Liver (tissue), 9 donors: ENCODE measurements around the gene ZC3HAV1. TPM values are rescaled to one million over a fixed set of nuclear protein-coding genes. Genes with fewer than 3 reads are reported as not detected.

ENCODE experiments used
- DNase-seq: peaks from one replicate; pipeline ENCODE4 v3.0.0-alpha.2; 2017; ENCODE audit warnings: low spot score
- H3K27ac ChIP-seq, 2 donors: one replicate each; pipeline ENCODE4 v1.7.0; 2013; ENCODE audit warnings: inconsistent platforms in 2 of 2, low read length in 2 of 2, control low read depth in 1 of 2, low read depth in 1 of 2, mild to moderate bottlenecking in 1 of 2
- H3K27me3 ChIP-seq, 4 donors: one replicate each; pipeline versions ENCODE4 v1.6.1 to v1.7.0; 2013; ENCODE audit warnings: low read length in 3 of 4, inconsistent platforms in 1 of 4, mild to moderate bottlenecking in 1 of 4, moderate library complexity in 1 of 4; ENCODE audit not compliant: control insufficient read depth in 4 of 4, insufficient read depth in 4 of 4
- H3K36me3 ChIP-seq, 4 donors: one replicate each; pipeline versions ENCODE4 v1.6.1 to v1.7.0; 2013; ENCODE audit warnings: low read length in 3 of 4, mild to moderate bottlenecking in 3 of 4, low read depth in 1 of 4, moderate library complexity in 1 of 4; ENCODE audit not compliant: control insufficient read depth in 4 of 4, insufficient read depth in 3 of 4
- H3K4me1 ChIP-seq, 4 donors: one replicate each; pipeline versions ENCODE4 v1.6.1 to v1.7.0; 2013; ENCODE audit warnings: low read length in 3 of 4, mild to moderate bottlenecking in 3 of 4, moderate library complexity in 1 of 4; ENCODE audit not compliant: control insufficient read depth in 4 of 4, insufficient read depth in 4 of 4
- H3K4me3 ChIP-seq, 3 donors: one replicate each; pipeline versions ENCODE4 v1.6.1 to v1.7.0; 2013; ENCODE audit warnings: low read length in 3 of 3, control low read depth in 1 of 3, low read depth in 1 of 3, mild to moderate bottlenecking in 1 of 3
- H3K9ac ChIP-seq, 2 donors: one replicate each; pipeline ENCODE4 v1.7.0; 2013; ENCODE audit warnings: low read length in 2 of 2, mild to moderate bottlenecking in 2 of 2, moderate library complexity in 2 of 2, control low read depth in 1 of 2, low read depth in 1 of 2
- H3K9me3 ChIP-seq, 4 donors: one replicate each; pipeline versions ENCODE4 v1.6.1 to v1.7.0; 2013; ENCODE audit warnings: low read length in 3 of 4; ENCODE audit not compliant: control insufficient read depth in 4 of 4
- EGR1 ChIP-seq, 2 donors: IDR thresholded peaks; 2 replicates each; pipeline ENCODE4 v1.6.1; 2016 to 2018; ENCODE audit warnings: antibody characterized with exemption in 2 of 2, low read depth in 2 of 2
- FOXA1 ChIP-seq: IDR thresholded peaks from 2 replicates; pipeline ENCODE4 v1.6.1; 2016; ENCODE audit warnings: antibody characterized with exemption
- FOXA2 ChIP-seq: IDR thresholded peaks from 2 replicates; pipeline ENCODE4 v1.6.1; 2016; ENCODE audit warnings: antibody characterized with exemption
- GABPA ChIP-seq, 2 donors: IDR thresholded peaks in 1 of 2; conservative IDR thresholded peaks in 1 of 2; 2 replicates each; pipeline ENCODE4 v1.6.1; 2016; ENCODE audit warnings: antibody characterized with exemption in 2 of 2, mild to moderate bottlenecking in 1 of 2, moderate library complexity in 1 of 2
- HNF4A ChIP-seq, 2 donors: conservative IDR thresholded peaks; 2 replicates each; pipeline ENCODE4 v1.6.1; 2016; ENCODE audit warnings: antibody characterized with exemption in 2 of 2, mild to moderate bottlenecking in 2 of 2
- HNF4G ChIP-seq: IDR thresholded peaks from 2 replicates; pipeline ENCODE4 v1.6.1; 2016; ENCODE audit warnings: antibody characterized with exemption
- JUND ChIP-seq, 2 donors: IDR thresholded peaks; 2 replicates each; pipeline ENCODE4 v1.6.1; 2016; ENCODE audit warnings: antibody characterized with exemption in 2 of 2
- MAX ChIP-seq: IDR thresholded peaks from 2 replicates; pipeline ENCODE4 v1.6.1; 2016; ENCODE audit warnings: antibody characterized with exemption
- NR2F2 ChIP-seq: IDR thresholded peaks from 2 replicates; pipeline ENCODE4 v1.6.1; 2016; ENCODE audit warnings: antibody characterized with exemption
- RAD21 ChIP-seq, 2 donors: IDR thresholded peaks; 2 replicates each; pipeline ENCODE4 v1.6.1; 2016; ENCODE audit warnings: antibody characterized with exemption in 2 of 2, mild to moderate bottlenecking in 2 of 2
- REST ChIP-seq: IDR thresholded peaks from 2 replicates; pipeline ENCODE4 v1.6.1; 2016; ENCODE audit warnings: antibody characterized with exemption, mild to moderate bottlenecking
- RXRA ChIP-seq, 2 donors: IDR thresholded peaks; 2 replicates each; pipeline ENCODE4 v1.6.1; 2017 to 2018; ENCODE audit warnings: antibody characterized with exemption in 2 of 2, mild to moderate bottlenecking in 1 of 2
- SP1 ChIP-seq: IDR thresholded peaks from 2 replicates; pipeline ENCODE4 v1.6.1; 2018; ENCODE audit warnings: antibody characterized with exemption, mild to moderate bottlenecking
- TAF1 ChIP-seq: conservative IDR thresholded peaks from 2 replicates; pipeline ENCODE4 v1.6.1; 2016; ENCODE audit warnings: antibody characterized with exemption, mild to moderate bottlenecking
- YY1 ChIP-seq: IDR thresholded peaks from 2 replicates; pipeline ENCODE4 v1.6.1; 2016; ENCODE audit warnings: antibody characterized with exemption, mild to moderate bottlenecking
- WGBS: extraction: QIAGEN DNeasy Blood & Tissue Kit; methylation state at CpG from one replicate; pipeline ENCODE4 v1.1.7; 2013; 5-methylcytosine and 5-hydroxymethylcytosine counted together
- polyA plus RNA-seq, 2 donors: library from polyadenylated mRNA; stranded (reverse) in 1 of 2; unstranded in 1 of 2; fragments of 200-250 nt in 1 of 2; fragments of >200 nt in 1 of 2; fragmentation: Nextera tagmentation in 1 of 2; extraction: Ambion mirVana in 1 of 2; gene quantifications; one replicate each; pipeline versions ENCODE4 v1.2.1 to v1.2.3, GENCODE V29; 2013 to 2015
- total RNA-seq, 2 donors: library from RNA; depleted of rRNA; stranded (reverse); fragments of >200 nt; gene quantifications; one replicate each; pipeline ENCODE4 v1.2.3, GENCODE V29; 2014
- TF ChIP-seq, protein P1 (sequence below): IDR thresholded peaks from 2 replicates; pipeline ENCODE4 v1.6.1; 2016; ENCODE audit warnings: antibody characterized with exemption
- TF ChIP-seq, protein P2 (sequence below): fragments of 150-350 bp; IDR thresholded peaks from 2 replicates; pipeline ENCODE4 v1.5.1; 2017; ENCODE audit warnings: improper control_type of control experiment, low read depth, low read length; ENCODE audit not compliant: missing input control
- TF ChIP-seq, protein P3 (sequence below): IDR thresholded peaks from 2 replicates; pipeline ENCODE4 v1.6.1; 2016; ENCODE audit warnings: antibody characterized with exemption
- donor health status: healthy.
- donor health status: healthy.
- donor health status: healthy.
- donor health status: healthy.
- donor health status: healthy.

Gene ZC3HAV1
- total and polyA plus RNA-seq, 4 donors, result 6.6 to 40.5 (median 16.5) TPM

GRCh38 chr7:139075031-139075652 is 34.4 kb downstream of the ZC3HAV1 start:
- H3K9ac ChIP-seq, result no peak overlapping the region
- TF ChIP-seq HNF4A (conservative IDR thresholded peaks at IDR 0.05) (peak in 1 of 2 donors; percentile 24), FOXA2 (no peak), RXRA (IDR thresholded peaks at IDR 0.05) (peak; percentile 25), JUND (IDR thresholded peaks at IDR 0.05) (no peak), SP1 (peak; percentile 29), RAD21 (IDR thresholded peaks at IDR 0.05) (peak; percentile 88 to 89)
- TF ChIP-seq, protein P1, sequence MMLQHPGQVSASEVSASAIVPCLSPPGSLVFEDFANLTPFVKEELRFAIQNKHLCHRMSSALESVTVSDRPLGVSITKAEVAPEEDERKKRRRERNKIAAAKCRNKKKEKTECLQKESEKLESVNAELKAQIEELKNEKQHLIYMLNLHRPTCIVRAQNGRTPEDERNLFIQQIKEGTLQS, result peak; percentile 20
- TF ChIP-seq, protein P2, sequence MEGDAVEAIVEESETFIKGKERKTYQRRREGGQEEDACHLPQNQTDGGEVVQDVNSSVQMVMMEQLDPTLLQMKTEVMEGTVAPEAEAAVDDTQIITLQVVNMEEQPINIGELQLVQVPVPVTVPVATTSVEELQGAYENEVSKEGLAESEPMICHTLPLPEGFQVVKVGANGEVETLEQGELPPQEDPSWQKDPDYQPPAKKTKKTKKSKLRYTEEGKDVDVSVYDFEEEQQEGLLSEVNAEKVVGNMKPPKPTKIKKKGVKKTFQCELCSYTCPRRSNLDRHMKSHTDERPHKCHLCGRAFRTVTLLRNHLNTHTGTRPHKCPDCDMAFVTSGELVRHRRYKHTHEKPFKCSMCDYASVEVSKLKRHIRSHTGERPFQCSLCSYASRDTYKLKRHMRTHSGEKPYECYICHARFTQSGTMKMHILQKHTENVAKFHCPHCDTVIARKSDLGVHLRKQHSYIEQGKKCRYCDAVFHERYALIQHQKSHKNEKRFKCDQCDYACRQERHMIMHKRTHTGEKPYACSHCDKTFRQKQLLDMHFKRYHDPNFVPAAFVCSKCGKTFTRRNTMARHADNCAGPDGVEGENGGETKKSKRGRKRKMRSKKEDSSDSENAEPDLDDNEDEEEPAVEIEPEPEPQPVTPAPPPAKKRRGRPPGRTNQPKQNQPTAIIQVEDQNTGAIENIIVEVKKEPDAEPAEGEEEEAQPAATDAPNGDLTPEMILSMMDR, result peak; percentile 91
- peak; percentile 65 for DNase-seq
- no peaks in the 10 kb centered on the region for H3K27me3 ChIP-seq
- peak overlapping the region in 1 of 2 donors; percentile 77 for H3K27ac ChIP-seq
- WGBS, result 27% methylated on average over 9 of the region's 9 CpGs
- peaks cover 8 to 36% (median 29%) of the 10 kb centered on the region in 4 donors for H3K36me3 ChIP-seq
- H3K9me3 ChIP-seq, result no peaks in the 10 kb centered on the region
- no peak overlapping the region for H3K4me3 ChIP-seq
- peaks cover 2 to 19% (median 16%) of the 10 kb centered on the region in 4 donors for H3K4me1 ChIP-seq

DNA sequence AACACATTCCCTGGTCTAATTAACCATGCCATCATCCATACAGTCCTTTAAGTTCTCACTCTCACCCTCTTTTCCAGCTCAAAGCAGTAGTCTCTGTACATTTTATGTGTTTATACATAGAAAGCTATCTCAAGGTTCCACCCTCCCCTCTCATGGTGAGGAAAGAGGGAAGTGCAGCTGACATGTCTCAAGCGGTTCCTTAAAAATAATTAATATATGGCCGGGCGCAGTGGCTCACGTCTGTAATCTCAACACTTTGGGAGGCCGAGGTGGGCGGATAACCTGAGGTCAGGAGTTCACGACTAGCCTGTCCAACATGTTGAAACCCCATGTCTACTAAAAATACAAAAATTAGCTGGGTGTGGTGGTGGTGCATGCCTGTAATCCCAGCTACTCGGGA is 36.7 kb downstream of the ZC3HAV1 start:
- no peak overlapping the region for H3K4me3 ChIP-seq
- H3K9ac ChIP-seq, result no peak overlapping the region
- WGBS, result 71% methylated on average over 8 of the region's 8 CpGs
- DNase-seq, result no peak
- TF ChIP-seq, protein P2, result no peak
- TF ChIP-seq NR2F2 (no peak), TAF1 (no peak), HNF4A (conservative IDR thresholded peaks at IDR 0.05) (no peak), SP1 (no peak), RAD21 (IDR thresholded peaks at IDR 0.05) (no peak), HNF4G (no peak), EGR1 (IDR thresholded peaks at IDR 0.05; ENCODE audit: low read depth in 2 of 2) (no peak), MAX (no peak), REST (no peak), GABPA (IDR thresholded peaks at IDR 0.05 in 1 of 2, conservative IDR thresholded peaks at IDR 0.05 in 1 of 2) (no peak), RXRA (IDR thresholded peaks at IDR 0.05) (no peak), FOXA2 (no peak), YY1 (no peak), JUND (IDR thresholded peaks at IDR 0.05) (no peak), FOXA1 (no peak)
- TF ChIP-seq, protein P3, sequence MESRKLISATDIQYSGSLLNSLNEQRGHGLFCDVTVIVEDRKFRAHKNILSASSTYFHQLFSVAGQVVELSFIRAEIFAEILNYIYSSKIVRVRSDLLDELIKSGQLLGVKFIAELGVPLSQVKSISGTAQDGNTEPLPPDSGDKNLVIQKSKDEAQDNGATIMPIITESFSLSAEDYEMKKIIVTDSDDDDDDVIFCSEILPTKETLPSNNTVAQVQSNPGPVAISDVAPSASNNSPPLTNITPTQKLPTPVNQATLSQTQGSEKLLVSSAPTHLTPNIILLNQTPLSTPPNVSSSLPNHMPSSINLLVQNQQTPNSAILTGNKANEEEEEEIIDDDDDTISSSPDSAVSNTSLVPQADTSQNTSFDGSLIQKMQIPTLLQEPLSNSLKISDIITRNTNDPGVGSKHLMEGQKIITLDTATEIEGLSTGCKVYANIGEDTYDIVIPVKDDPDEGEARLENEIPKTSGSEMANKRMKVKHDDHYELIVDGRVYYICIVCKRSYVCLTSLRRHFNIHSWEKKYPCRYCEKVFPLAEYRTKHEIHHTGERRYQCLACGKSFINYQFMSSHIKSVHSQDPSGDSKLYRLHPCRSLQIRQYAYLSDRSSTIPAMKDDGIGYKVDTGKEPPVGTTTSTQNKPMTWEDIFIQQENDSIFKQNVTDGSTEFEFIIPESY, result no peak
- TF ChIP-seq, protein P1, result no peak
- no peaks in the 10 kb centered on the region for H3K27me3 ChIP-seq
- peaks cover 2 to 21% (median 17%) of the 10 kb centered on the region in 4 donors for H3K4me1 ChIP-seq
- no peaks in the 10 kb centered on the region for H3K9me3 ChIP-seq
- no peak overlapping the region for H3K27ac ChIP-seq
- H3K36me3 ChIP-seq, result peaks cover 2 to 26% (median 18%) of the 10 kb centered on the region in 4 donors
